GM18498 (cell line): ENCODE data around the gene TMPRSS3.

Source experiments
- ATAC-seq: cut with Tn5 transposase; IDR thresholded peaks from one replicate; pipeline ENCODE4 v1.9.1; 2021; ENCODE audit warnings: mild to moderate bottlenecking, moderate library complexity; ENCODE audit not compliant: unreplicated experiment

The TMPRSS3 gene

GRCh38 chr21:42353623-42354022 is 42.2 kb downstream of the TMPRSS3 start:
- ATAC-seq = no peak

- no peak for ATAC-seq
Observed at GRCh38 chr21:42352441-42353095, 43.3 kb downstream of the TMPRSS3 start.

- ATAC-seq = no peak
Observed at GRCh38 chr21:42351626-42352440, 44.0 kb downstream of the TMPRSS3 start.

GRCh38 chr21:42350927-42351426 is 44.9 kb downstream of the TMPRSS3 start, which contains the start of gene TFF2:
Gene TFF2, minus strand, starts transcription at chr21:42350994. Its CDS starts 37 bp downstream, at chr21:42350957.
- no peak for ATAC-seq

GRCh38 chr21:42350318-42350910 is 45.4 kb downstream of the TMPRSS3 start:
- ATAC-seq = no peak

- no peak for ATAC-seq
Observed at GRCh38 chr21:42349420-42350317, 46.2 kb downstream of the TMPRSS3 start.

GRCh38 chr21:42348762-42349161 is 47.1 kb downstream of the TMPRSS3 start:
- ATAC-seq = no peak

GRCh38 chr21:42347601-42348327 is 48.1 kb downstream of the TMPRSS3 start:
- ATAC-seq = no peak

GRCh38 chr21:42346866-42347600 is 48.8 kb downstream of the TMPRSS3 start:
- ATAC-seq = no peak

- no peak for ATAC-seq
Observed at GRCh38 chr21:42346441-42346840, 49.4 kb downstream of the TMPRSS3 start.

- no peak for ATAC-seq
Observed at GRCh38 chr21:42344631-42345030, 51.2 kb downstream of the TMPRSS3 start.

- ATAC-seq = no peak
Observed at GRCh38 chr21:42343963-42344510, 51.8 kb downstream of the TMPRSS3 start.

- ATAC-seq = no peak
Observed at GRCh38 chr21:42343556-42343955, 52.3 kb downstream of the TMPRSS3 start.

- no peak for ATAC-seq
Observed at GRCh38 chr21:42343101-42343500, 52.8 kb downstream of the TMPRSS3 start.

GRCh38 chr21:42341776-42342542 is 53.9 kb downstream of the TMPRSS3 start:
- no peak for ATAC-seq

GRCh38 chr21:42340187-42341050 is 55.4 kb downstream of the TMPRSS3 start:
- no peak for ATAC-seq
